ENCODE measurements around the gene CCZ1.
"Not testable (repeated sequence)": the region's sequence is repeated elsewhere in the genome, so short reads cannot be mapped to it uniquely, and the experiment has no call there.

CCZ1 gene

GRCh38 chr7:5924180-5924579, 25.6 kb downstream of the CCZ1 start:
- not testable (repeated sequence) for H2BK12ac ChIP-seq (ENCODE audit: low read length); H3K9me3 ChIP-seq (replicated peaks in 1 of 2; ENCODE audit: control insufficient read depth in 2 of 2, insufficient read depth in 1 of 2, low read depth in 1 of 2, low read length in 2 of 2); H2BK120ac ChIP-seq (ENCODE audit: low read depth, low read length); H3K79me1 ChIP-seq (ENCODE audit: low read depth, low read length); H2AK5ac ChIP-seq (ENCODE audit: low read depth, low read length); H4K91ac ChIP-seq (ENCODE audit: low read depth, low read length, poor library complexity); H3K27ac ChIP-seq (replicated peaks; ENCODE audit: low read length); H3K14ac ChIP-seq (ENCODE audit: low read length); H3K9ac ChIP-seq (ENCODE audit: low read depth, low read length, poor library complexity); H3K4me2 ChIP-seq (ENCODE audit: insufficient read depth, low read length, poor library complexity, severe bottlenecking); H3K4me3 ChIP-seq (ENCODE audit: low read length in 2 of 2); H4K8ac ChIP-seq (ENCODE audit: low read depth, low read length); H3K4ac ChIP-seq (ENCODE audit: low read length); H2AFZ ChIP-seq (ENCODE audit: low read length); H3K27me3 ChIP-seq (ENCODE audit: control insufficient read depth in 3 of 3, insufficient read depth in 3 of 3, low read depth in 1 of 3, low read length in 3 of 3); H3K4me1 ChIP-seq (ENCODE audit: control insufficient read depth in 2 of 2, insufficient read depth in 1 of 2, low read depth in 1 of 2, low read length in 2 of 2); H2BK5ac ChIP-seq (ENCODE audit: low read length); H3K18ac ChIP-seq (ENCODE audit: low read length); H2BK15ac ChIP-seq (ENCODE audit: low read length); H3K36me3 ChIP-seq (replicated peaks in 1 of 2; ENCODE audit: control insufficient read depth in 2 of 2, insufficient read depth in 2 of 2, low read length in 2 of 2); H3K23ac ChIP-seq (ENCODE audit: low read depth, low read length, poor library complexity); DNase-seq (ENCODE audit: low spot score)
- no CpG with 5 or more reads among the region's 2 CpGs for whole genome bisulfite sequencing, 2 donors (ENCODE audit: extremely low coverage in 2 of 2, insufficient read length in 2 of 2, insufficient replicate concordance in 1 of 2)

DNA sequence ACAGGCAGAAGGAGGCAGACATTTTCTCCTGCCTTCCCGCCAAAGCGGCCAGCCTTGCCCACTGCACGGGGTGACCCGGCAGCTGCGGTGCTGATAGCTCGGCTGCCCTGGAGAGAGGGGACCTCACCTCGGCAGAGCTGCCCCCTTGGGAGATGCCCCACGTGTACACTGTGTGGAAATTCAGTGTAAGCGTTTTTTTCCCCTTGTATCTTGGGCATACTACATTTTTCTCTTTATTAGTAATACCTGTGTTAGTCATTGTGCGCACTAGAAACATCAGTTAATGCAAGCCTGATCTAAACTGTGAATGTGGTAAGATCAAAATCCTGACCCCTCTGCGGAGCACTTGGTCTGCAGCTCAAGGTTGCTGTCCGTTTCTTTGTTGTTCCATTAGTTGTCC, 26.1 kb downstream of the CCZ1 start:
- H3K9ac ChIP-seq (ENCODE audit: low read depth, low read length, poor library complexity); H3K27ac ChIP-seq (replicated peaks; ENCODE audit: low read length); H2AK5ac ChIP-seq (ENCODE audit: low read depth, low read length); H3K18ac ChIP-seq (ENCODE audit: low read length); H3K4me3 ChIP-seq (ENCODE audit: low read length in 2 of 2); H3K79me1 ChIP-seq (ENCODE audit: low read depth, low read length); H2AFZ ChIP-seq (ENCODE audit: low read length); H3K4me2 ChIP-seq (ENCODE audit: insufficient read depth, low read length, poor library complexity, severe bottlenecking); H2BK120ac ChIP-seq (ENCODE audit: low read depth, low read length); H4K8ac ChIP-seq (ENCODE audit: low read depth, low read length); H2BK15ac ChIP-seq (ENCODE audit: low read length); H3K4me1 ChIP-seq (ENCODE audit: control insufficient read depth in 2 of 2, insufficient read depth in 1 of 2, low read depth in 1 of 2, low read length in 2 of 2); H2BK12ac ChIP-seq (ENCODE audit: low read length); H4K91ac ChIP-seq (ENCODE audit: low read depth, low read length, poor library complexity); H3K27me3 ChIP-seq (ENCODE audit: control insufficient read depth in 3 of 3, insufficient read depth in 3 of 3, low read depth in 1 of 3, low read length in 3 of 3); H3K9me3 ChIP-seq (replicated peaks in 1 of 2; ENCODE audit: control insufficient read depth in 2 of 2, insufficient read depth in 1 of 2, low read depth in 1 of 2, low read length in 2 of 2); DNase-seq (ENCODE audit: low spot score); H3K4ac ChIP-seq (ENCODE audit: low read length); H3K23ac ChIP-seq (ENCODE audit: low read depth, low read length, poor library complexity); H3K36me3 ChIP-seq (replicated peaks in 1 of 2; ENCODE audit: control insufficient read depth in 2 of 2, insufficient read depth in 2 of 2, low read length in 2 of 2); H3K14ac ChIP-seq (ENCODE audit: low read length); H2BK5ac ChIP-seq (ENCODE audit: low read length): not testable (repeated sequence)
- WGBS, 2 donors (ENCODE audit: extremely low coverage in 2 of 2, insufficient read length in 2 of 2, insufficient replicate concordance in 1 of 2) = no CpG with 5 or more reads among the region's 12 CpGs

GRCh38 chr7:5926263-5926870, 27.8 kb downstream of the CCZ1 start:
- WGBS, 2 donors (ENCODE audit: extremely low coverage in 2 of 2, insufficient read length in 2 of 2, insufficient replicate concordance in 1 of 2) = no CpG with 5 or more reads among the region's 13 CpGs
- not testable (repeated sequence) for H3K23ac ChIP-seq (ENCODE audit: low read depth, low read length, poor library complexity); H4K8ac ChIP-seq (ENCODE audit: low read depth, low read length); H2BK120ac ChIP-seq (ENCODE audit: low read depth, low read length); H3K4me1 ChIP-seq (ENCODE audit: control insufficient read depth in 2 of 2, insufficient read depth in 1 of 2, low read depth in 1 of 2, low read length in 2 of 2); H2AFZ ChIP-seq (ENCODE audit: low read length); H2BK15ac ChIP-seq (ENCODE audit: low read length); H2AK5ac ChIP-seq (ENCODE audit: low read depth, low read length); H3K9me3 ChIP-seq (replicated peaks in 1 of 2; ENCODE audit: control insufficient read depth in 2 of 2, insufficient read depth in 1 of 2, low read depth in 1 of 2, low read length in 2 of 2); H3K14ac ChIP-seq (ENCODE audit: low read length); H2BK5ac ChIP-seq (ENCODE audit: low read length); DNase-seq (ENCODE audit: low spot score); H3K79me1 ChIP-seq (ENCODE audit: low read depth, low read length); H4K91ac ChIP-seq (ENCODE audit: low read depth, low read length, poor library complexity); H3K4ac ChIP-seq (ENCODE audit: low read length); H3K36me3 ChIP-seq (replicated peaks in 1 of 2; ENCODE audit: control insufficient read depth in 2 of 2, insufficient read depth in 2 of 2, low read length in 2 of 2); H3K18ac ChIP-seq (ENCODE audit: low read length); H2BK12ac ChIP-seq (ENCODE audit: low read length); H3K4me3 ChIP-seq (ENCODE audit: low read length in 2 of 2); H3K27me3 ChIP-seq (ENCODE audit: control insufficient read depth in 3 of 3, insufficient read depth in 3 of 3, low read depth in 1 of 3, low read length in 3 of 3); H3K4me2 ChIP-seq (ENCODE audit: insufficient read depth, low read length, poor library complexity, severe bottlenecking); H3K27ac ChIP-seq (replicated peaks; ENCODE audit: low read length); H3K9ac ChIP-seq (ENCODE audit: low read depth, low read length, poor library complexity)

DNA sequence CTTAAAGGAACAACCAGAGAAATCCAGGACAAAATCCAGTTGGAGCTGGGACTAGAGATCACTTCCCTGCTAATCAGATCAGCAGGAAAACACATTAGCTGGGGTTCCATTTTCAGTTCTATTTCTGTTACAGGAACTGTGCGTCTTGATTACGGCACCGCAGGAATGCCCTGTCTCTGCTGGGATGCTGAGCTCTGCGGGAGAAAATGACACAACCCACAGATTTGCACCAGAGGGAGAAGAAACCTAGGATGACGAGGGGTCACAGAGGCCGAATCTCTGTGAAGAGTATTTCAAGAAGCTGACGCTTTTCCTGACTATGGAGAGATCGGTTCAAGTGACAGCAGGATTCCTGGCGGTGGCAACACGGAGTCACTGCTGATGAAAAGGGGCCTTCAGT, 31.8 kb downstream of the CCZ1 start:
- H3K4me2 ChIP-seq (ENCODE audit: insufficient read depth, low read length, poor library complexity, severe bottlenecking); H2BK5ac ChIP-seq (ENCODE audit: low read length); H2BK120ac ChIP-seq (ENCODE audit: low read depth, low read length); H3K79me1 ChIP-seq (ENCODE audit: low read depth, low read length); H3K4me3 ChIP-seq (ENCODE audit: low read length in 2 of 2); H2AK5ac ChIP-seq (ENCODE audit: low read depth, low read length); H3K36me3 ChIP-seq (replicated peaks in 1 of 2; ENCODE audit: control insufficient read depth in 2 of 2, insufficient read depth in 2 of 2, low read length in 2 of 2); H3K9me3 ChIP-seq (replicated peaks in 1 of 2; ENCODE audit: control insufficient read depth in 2 of 2, insufficient read depth in 1 of 2, low read depth in 1 of 2, low read length in 2 of 2); H3K18ac ChIP-seq (ENCODE audit: low read length); H3K4me1 ChIP-seq (ENCODE audit: control insufficient read depth in 2 of 2, insufficient read depth in 1 of 2, low read depth in 1 of 2, low read length in 2 of 2); H3K14ac ChIP-seq (ENCODE audit: low read length); H3K27me3 ChIP-seq (ENCODE audit: control insufficient read depth in 3 of 3, insufficient read depth in 3 of 3, low read depth in 1 of 3, low read length in 3 of 3); H3K9ac ChIP-seq (ENCODE audit: low read depth, low read length, poor library complexity); H4K91ac ChIP-seq (ENCODE audit: low read depth, low read length, poor library complexity); DNase-seq (ENCODE audit: low spot score); H4K8ac ChIP-seq (ENCODE audit: low read depth, low read length); H2BK12ac ChIP-seq (ENCODE audit: low read length); H3K23ac ChIP-seq (ENCODE audit: low read depth, low read length, poor library complexity); H3K27ac ChIP-seq (replicated peaks; ENCODE audit: low read length); H3K4ac ChIP-seq (ENCODE audit: low read length); H2AFZ ChIP-seq (ENCODE audit: low read length); H2BK15ac ChIP-seq (ENCODE audit: low read length): not testable (repeated sequence)
- WGBS, 2 donors (ENCODE audit: extremely low coverage in 2 of 2, insufficient read length in 2 of 2, insufficient replicate concordance in 1 of 2) = no CpG with 5 or more reads among the region's 10 CpGs
